GM12874 (cell line): ENCODE results near the gene MYO9A.

Experiments
- CTCF ChIP-seq: IDR thresholded peaks from 2 replicates; pipeline ENCODE4 v1.5.1; 2011; ENCODE audit warnings: low read depth, mild to moderate bottlenecking, control low read depth, low read length, moderate library complexity; ENCODE audit not compliant: insufficient read depth

Gene MYO9A

GRCh38 chr15:72099155-72099554 lies 18.8 kb downstream of the MYO9A start:
- TF ChIP-seq CTCF: no peak

DNA sequence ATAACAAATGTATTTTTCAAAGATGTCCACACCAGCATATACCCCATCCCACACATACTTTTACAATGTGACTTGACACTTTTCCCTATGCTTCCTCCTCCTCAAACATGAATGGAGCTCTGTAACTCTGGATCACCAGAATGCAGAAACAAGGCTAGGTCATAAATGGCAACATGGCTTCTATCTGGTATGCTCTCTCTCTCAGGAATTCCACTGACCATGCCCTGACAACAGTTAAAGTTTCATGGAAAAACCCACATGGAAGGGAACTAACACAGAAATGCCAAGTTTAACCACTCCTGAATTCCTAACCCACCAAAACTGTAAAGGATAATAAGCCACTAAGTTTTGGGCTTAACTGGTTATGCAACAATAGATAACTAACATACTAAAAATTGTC lies 19.9 kb downstream of the MYO9A start:
- TF ChIP-seq CTCF: no peak

DNA sequence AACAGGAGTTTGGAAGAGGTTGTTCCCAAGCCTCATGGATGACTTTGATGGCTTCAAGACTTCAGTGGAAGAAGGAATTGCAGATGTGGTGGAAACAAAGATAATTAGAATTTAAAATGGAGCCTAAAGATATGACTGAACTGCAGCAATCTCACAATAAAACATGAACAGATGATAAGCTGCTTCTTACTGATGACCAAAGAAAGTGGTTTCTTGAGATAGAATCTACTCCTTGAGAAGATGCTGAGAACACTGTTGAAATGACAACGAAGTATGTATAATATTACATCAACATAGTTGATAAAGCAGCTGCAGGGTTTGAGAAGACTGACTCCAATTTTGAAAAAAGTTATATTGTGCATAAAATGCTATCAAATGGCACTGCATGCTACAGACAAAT lies 21.2 kb downstream of the MYO9A start:
- no peak for TF ChIP-seq CTCF

DNA sequence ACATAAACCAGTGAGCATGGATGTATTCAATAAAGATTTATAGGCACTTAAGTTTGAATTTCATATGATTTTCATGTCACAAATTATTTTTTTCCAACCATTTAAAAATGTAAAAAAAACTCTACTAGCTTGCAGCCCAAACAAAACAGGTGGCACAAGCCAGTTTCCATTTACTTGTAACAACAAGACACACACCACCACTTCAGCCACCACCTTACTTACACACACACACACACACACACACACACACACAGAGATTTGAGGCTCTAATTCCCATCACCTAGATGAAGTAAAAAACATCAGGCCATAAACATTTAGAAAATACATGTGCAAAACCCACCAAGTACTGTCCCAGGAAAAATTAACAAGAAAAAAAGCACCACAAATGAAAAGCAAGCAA lies 25.3 kb downstream of the MYO9A start:
- no peak for TF ChIP-seq CTCF

DNA sequence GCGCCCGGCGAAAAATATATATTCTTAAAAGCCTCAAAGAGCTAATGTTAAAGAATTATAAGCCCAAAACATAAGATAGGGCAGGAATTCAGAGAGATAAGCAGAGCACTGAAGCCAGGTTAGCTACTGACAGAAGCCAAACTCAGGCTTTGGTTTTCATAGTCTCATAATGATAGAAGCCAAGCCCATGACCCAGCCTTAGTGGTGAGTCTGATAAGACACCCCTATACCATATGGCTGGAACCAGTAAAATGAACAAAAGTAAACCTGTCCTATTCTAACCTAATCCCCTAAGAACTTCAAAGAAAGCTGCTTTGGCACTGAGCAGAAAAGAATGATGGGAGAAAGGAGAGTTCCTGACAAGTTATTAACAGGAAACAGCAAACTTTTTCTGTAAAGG lies 25.9 kb downstream of the MYO9A start:
- TF ChIP-seq CTCF: no peak

- TF ChIP-seq CTCF: no peak
Measured at GRCh38 chr15:72086920-72087648, 30.9 kb downstream of the MYO9A start.

DNA sequence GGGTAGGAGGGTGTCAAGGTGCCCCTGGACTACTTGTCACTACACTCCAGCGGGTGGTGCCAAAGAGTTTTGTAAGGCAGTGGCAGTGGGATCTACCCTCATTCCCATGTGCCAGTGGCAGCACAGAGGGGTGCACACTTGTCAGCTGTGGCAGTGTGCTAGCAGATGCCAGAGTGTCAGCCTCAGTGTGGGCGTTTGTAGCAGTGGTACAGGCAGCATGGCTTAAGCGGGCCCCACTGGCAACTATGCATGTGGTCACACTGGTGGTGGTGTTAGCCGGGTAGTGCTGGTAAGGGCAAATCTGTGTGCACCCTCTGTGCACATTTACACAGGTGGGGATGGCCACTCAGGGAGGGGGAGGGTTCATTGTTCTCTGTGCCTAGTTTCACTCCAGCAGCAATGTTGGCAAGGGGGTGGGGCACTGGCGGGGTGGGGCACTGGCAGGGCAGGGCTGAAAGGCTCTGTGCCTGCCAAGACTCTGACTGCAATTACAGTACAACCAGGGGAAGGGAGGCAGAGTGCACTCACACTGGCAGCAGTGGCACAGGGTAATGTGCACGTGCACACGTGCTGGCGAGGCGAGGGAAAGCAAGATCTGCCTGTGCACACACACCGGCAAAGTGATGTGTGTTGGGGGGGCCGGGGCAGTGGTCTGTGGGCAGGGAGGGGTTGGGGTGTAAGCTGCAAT lies 31.8 kb downstream of the MYO9A start:
- TF ChIP-seq CTCF: no peak
